Pons (tissue), 1 donor: Measurements from ENCODE around the gene NCLN.
"Not testable (repeated sequence)": the region's sequence is repeated elsewhere in the genome, so short reads cannot be mapped to it uniquely, and the experiment has no call there.

Experiments used
- DNase-seq: peaks from one replicate; pipeline ENCODE4 v3.0.0-alpha.2; 2016; ENCODE audit warnings: low spot score

NCLN gene

GRCh38 chr19:3183721-3184641 lies 1.7 kb upstream of the NCLN start:
- no peak for DNase-seq

GRCh38 chr19:3184847-3185460 lies 776 bp upstream of the NCLN start:
- no peak for DNase-seq

- no peak for DNase-seq
Measured at GRCh38 chr19:3186160-3186688, 494 bp downstream of the NCLN start.

GRCh38 chr19:3186891-3187661 lies 1.3 kb downstream of the NCLN start:
- no peak for DNase-seq

DNA sequence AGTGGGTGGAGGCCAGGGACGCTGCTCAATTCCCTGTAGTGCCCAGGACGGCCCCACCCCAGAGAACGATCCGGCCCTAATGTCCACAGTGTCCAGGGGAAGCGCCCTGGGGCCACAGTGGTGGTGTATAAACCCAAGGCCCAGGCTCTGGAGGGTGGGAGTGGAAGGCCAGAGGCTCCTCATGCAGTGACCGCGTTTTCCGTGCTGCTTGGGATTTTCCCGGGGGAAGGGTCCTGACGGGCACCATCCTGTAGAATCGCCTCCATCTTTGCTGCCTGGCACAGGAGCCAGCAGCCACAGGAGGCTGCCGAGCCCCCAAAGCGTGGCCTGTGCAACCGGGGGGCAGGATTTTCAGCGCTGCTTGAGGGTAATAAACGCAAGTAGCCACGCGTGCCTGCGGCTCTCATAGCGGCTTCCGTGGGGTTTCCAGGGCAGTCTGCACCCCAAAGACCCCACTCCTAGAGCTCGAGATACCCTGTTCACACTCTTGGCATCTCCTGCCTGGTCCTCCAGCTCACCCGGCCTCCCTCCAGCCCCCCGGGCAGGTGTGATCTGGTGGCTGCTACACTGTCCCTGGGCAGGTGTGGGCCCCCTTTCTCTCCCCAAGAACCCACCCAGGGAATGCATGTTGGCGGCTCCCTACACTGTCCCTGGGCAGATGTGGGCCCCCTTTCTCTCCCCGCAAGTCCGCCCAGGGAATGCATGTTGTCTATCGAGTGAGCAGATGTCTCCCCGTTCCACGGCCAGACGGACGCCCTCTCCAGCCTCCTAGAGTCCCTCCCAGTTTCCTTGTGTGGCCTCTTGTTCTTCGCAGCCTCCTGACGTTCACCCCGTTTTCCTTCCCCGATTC lies 2.2 kb downstream of the NCLN start:
- DNase-seq, result no peak

- DNase-seq, result no peak
Measured at GRCh38 chr19:3188627-3189596, 3.2 kb downstream of the NCLN start.

DNA sequence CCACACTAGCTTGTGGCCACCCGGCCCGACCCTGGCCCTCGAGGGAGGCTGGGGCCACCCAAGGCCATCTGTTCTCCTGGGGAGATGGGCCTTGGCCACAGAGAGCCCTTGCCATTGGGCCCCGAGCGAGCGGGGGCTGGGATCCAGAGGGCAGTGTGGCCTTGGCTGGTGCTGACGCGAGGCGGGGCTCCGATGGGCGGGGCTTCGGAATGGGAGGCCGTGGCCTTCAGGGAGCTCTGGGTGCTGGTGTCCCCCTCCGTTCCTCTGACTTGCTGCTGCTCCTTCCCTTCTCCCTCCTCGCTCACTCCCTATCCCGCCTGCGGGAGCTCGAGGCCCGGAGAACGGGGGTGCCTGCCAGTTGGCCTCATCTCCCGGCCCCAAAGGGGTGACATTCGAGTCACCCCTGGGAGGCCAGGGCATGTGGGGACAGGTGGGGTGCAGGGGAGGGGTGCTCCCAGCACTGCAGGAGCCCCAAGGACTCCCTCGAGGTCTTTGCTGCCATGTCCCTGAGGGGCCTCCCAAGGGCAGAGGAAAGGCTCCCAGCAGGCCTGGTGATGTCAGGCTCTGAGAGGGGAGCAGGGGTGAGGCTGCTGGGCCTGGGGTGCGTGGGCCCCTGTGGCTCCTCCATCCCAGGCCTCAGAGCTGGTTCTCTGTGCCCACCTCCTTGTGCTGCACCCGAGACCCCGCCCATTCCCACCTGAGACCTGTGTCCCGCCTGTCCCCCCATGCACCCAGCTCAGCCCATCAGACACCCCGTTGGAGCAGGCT lies 4.2 kb downstream of the NCLN start:
- DNase-seq, result no peak

GRCh38 chr19:3190470-3190770 lies 4.7 kb downstream of the NCLN start:
- DNase-seq, result no peak

GRCh38 chr19:3190921-3191805 lies 5.4 kb downstream of the NCLN start:
- no peak for DNase-seq

DNA sequence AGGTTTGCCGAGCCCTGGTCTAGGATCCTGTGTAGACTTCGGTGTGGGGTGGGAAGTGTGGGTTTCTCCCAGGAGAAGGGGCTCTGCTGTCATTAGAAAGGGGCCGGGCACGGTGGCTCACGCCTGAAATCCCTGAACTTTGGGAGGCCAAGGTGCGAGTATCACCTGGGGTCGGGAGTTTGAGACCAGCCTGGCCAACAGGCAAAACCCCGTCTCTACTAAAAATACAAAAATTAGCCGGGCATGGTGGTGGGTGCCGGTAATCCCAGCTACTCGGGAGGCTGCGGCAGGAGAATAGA lies 6.0 kb downstream of the NCLN start:
- DNase-seq, result not testable (repeated sequence)

- DNase-seq, result no peak
Measured at GRCh38 chr19:3192228-3192635, 6.5 kb downstream of the NCLN start.

- DNase-seq, result no peak
Measured at GRCh38 chr19:3192684-3193083, 7.0 kb downstream of the NCLN start.

- no peak for DNase-seq
Measured at GRCh38 chr19:3193256-3194105, 7.8 kb downstream of the NCLN start.

DNA sequence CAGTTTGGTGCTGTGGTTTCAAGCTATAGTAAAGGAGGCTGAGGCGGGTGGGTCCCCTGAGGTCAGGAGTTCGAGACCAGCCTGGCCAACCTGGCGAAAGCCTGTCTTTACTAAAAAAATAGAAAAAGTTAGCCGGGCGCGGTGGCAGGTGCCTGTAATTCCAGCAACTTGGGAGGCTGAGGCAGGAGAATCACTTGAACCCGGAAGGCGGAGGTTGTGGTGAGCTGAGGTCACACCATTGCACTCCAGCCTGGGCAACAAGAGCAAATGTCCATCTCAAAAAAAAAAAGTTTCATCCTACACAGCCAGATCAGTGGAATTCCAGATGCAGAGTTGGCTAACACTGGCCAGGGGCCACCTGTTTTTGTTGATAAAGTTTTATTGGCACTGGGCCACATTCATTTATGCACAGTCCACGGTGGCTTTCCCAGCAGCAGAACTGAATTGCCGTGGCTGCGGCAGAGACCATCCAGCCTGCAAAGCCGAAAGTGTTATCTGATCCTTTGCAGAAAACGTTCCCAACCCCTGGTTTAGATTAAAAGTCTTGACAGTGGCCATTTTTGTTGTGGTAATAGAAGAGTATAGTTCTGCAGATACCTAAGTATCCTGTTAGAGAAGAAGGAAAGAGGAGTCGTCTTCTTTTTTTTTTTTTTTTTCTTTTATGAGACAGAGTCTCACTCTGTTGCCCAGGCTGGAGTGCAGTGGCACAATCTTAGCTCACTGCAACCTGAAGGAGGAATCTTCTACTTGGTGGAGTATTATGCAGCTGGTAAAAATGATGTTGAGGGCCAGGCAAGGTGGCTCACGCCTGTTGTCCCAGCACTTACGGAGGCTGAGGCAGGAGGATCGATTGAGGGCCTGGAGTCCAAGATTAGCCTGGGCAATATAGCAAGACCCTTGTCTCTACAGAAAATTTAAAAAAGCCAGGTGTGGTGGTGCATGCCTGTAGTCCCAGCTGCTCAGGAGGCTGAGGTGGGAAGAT lies 8.7 kb downstream of the NCLN start:
- no peak for DNase-seq

- no peak for DNase-seq
Measured at GRCh38 chr19:3196064-3196932, 10.6 kb downstream of the NCLN start.

GRCh38 chr19:3196933-3197205 lies 11.1 kb downstream of the NCLN start:
- no peak for DNase-seq
